Prostate gland (tissue), 2 donors: ENCODE measurements around the gene CANT1. TPM values are rescaled to one million over a fixed set of nuclear protein-coding genes. Genes with fewer than 3 reads are reported as not detected.
"Not testable (repeated sequence)": the region's sequence is repeated elsewhere in the genome, so short reads cannot be mapped to it uniquely, and the experiment has no call there.

Experiments
- DNase-seq: peaks from one replicate; pipeline ENCODE4 v3.0.0-alpha.2; 2019; ENCODE audit warnings: low spot score
- H3K27ac ChIP-seq, 2 donors: fragments of 200-600 bp; sonication (generic); 2 replicates each; pipeline ENCODE4 v1.5.1; 2017 to 2019
- H3K27me3 ChIP-seq: fragments of 200-600 bp; sonication (generic); replicated peaks from 2 replicates; pipeline ENCODE4 v1.5.1; 2019; ENCODE audit not compliant: insufficient read depth
- H3K36me3 ChIP-seq, 2 donors: fragments of 200-600 bp; sonication (generic); 1 replicate in 1 of 2; 2 replicates in 1 of 2; pipeline versions ENCODE4 v1.5.1 to v1.8.1; 2017 to 2019
- H3K4me1 ChIP-seq: fragments of 200-600 bp; sonication (generic); replicated peaks from 2 replicates; pipeline ENCODE4 v1.5.1; 2019
- H3K4me3 ChIP-seq, 2 donors: fragments of 200-600 bp; sonication (generic); 2 replicates each; pipeline ENCODE4 v1.5.1; 2017 to 2019
- H3K9me3 ChIP-seq: fragments of 200-600 bp; sonication (generic); 2 replicates; pipeline ENCODE4 v1.5.1; 2017
- POLR2A ChIP-seq: fragments of 450-650 bp; IDR thresholded peaks from one replicate; pipeline ENCODE4 v1.6.1; 2016; ENCODE audit warnings: antibody characterized with exemption, mild to moderate bottlenecking
- POLR2AphosphoS5 ChIP-seq: sonication (generic); formaldehyde crosslinking; IDR thresholded peaks from one replicate; pipeline ENCODE4 v1.6.1; 2017; ENCODE audit warnings: antibody characterized with exemption
- WGBS: methylation state at CpG from one replicate; pipeline ENCODE4 v1.1.5; 2018; 5-methylcytosine and 5-hydroxymethylcytosine counted together
- intact Hi-C: fragments of 100-400 bp; cut with DNase I; formaldehyde crosslinking; loops from one replicate; pipeline ENCODE4 v1.14.2; 2022
- total RNA-seq, 2 donors: library from RNA; depleted of rRNA; stranded (reverse); fragments of >200 nt; gene quantifications; one replicate each; pipeline ENCODE4 v1.1.0, GENCODE V29; 2016
- TF ChIP-seq, protein P1 (sequence below), 4 experiments: fragments of 200-600 bp in 2 of 4; fragments of 450-650 bp in 2 of 4; sonication (generic) in 2 of 4; IDR thresholded peaks; 1 replicate in 3 of 4; 2 replicates in 1 of 4; pipeline ENCODE4 v1.5.1; 2016 to 2019; ENCODE audit warnings: antibody characterized with exemption in 4 of 4, mild to moderate bottlenecking in 2 of 4, moderate library complexity in 2 of 4

The CANT1 gene
- total RNA-seq, 2 donors from 2014 or later, result 89.7 to 201 TPM

- Histone ChIP-seq H3K9me3 (no peaks in the 10 kb centered on the region), H3K4me3 (no peak overlapping the region), H3K27me3 (no peaks in the 10 kb centered on the region), H3K4me1 (no peaks in the 10 kb centered on the region), H3K36me3 (no peaks in the 10 kb centered on the region), H3K27ac (no peak overlapping the region)
- WGBS, result 64% methylated on average over 18 of the region's 18 CpGs
- intact Hi-C loops, result no loop called here
- DNase-seq, result no peak
- TF ChIP-seq POLR2AphosphoS5 (no peak), POLR2A (no peak)
- TF ChIP-seq, protein P1, sequence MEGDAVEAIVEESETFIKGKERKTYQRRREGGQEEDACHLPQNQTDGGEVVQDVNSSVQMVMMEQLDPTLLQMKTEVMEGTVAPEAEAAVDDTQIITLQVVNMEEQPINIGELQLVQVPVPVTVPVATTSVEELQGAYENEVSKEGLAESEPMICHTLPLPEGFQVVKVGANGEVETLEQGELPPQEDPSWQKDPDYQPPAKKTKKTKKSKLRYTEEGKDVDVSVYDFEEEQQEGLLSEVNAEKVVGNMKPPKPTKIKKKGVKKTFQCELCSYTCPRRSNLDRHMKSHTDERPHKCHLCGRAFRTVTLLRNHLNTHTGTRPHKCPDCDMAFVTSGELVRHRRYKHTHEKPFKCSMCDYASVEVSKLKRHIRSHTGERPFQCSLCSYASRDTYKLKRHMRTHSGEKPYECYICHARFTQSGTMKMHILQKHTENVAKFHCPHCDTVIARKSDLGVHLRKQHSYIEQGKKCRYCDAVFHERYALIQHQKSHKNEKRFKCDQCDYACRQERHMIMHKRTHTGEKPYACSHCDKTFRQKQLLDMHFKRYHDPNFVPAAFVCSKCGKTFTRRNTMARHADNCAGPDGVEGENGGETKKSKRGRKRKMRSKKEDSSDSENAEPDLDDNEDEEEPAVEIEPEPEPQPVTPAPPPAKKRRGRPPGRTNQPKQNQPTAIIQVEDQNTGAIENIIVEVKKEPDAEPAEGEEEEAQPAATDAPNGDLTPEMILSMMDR (IDR thresholded peaks at IDR 0.05), result no peak
Observed at GRCh38 chr17:78947235-78948149, 62.1 kb downstream of the CANT1 start.

DNA sequence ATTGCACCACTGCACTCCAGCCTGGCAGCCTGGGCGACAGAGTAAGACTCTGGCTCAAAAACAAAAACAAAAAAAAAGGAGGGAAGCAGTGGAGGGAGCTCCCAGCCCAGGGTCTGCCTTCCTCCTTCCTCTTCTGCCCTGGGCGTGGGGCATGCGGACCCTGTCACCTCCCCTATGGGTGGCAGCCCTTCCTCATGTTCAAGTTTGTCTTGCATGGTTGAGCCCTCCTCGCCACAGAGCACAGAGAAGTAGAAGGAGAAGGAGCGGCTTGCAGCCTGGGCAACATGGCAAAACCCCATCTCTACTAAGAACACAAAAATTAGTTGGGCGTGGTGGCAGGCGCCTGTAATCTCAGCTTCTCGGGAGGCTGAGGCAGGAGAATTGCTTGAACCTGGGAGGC is 62.9 kb downstream of the CANT1 start:
- Histone ChIP-seq H3K36me3 (no peaks in the 10 kb centered on the region), H3K4me3 (no peak overlapping the region), H3K27me3 (no peaks in the 10 kb centered on the region), H3K4me1 (no peaks in the 10 kb centered on the region), H3K27ac (no peak overlapping the region), H3K9me3 (no peaks in the 10 kb centered on the region)
- no peak for DNase-seq
- intact Hi-C loops, result no loop called here
- TF ChIP-seq, protein P1 (IDR thresholded peaks at IDR 0.05), result no peak
- TF ChIP-seq POLR2AphosphoS5, result no peak
- TF ChIP-seq POLR2A, result no peak
- 95% methylated on average over 8 of the region's 8 CpGs for WGBS

DNA sequence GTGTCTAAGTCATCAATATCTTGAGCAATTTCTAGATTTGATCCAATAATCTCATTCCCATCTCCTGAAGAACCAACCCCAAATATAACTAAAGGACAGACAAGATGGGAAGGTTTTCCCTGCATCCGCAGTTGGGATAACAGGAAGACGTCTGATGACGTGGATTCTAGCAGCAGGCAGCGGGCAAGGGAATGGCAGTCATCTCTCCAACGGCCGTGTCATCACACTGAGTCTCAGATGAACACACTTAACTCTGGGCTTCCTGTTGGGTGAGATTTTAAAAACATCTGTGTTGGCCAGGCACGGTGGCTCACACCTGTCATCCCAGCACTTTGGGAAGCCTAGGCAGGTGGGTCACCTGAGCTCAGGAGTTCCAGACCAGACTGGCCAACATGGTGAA is 63.4 kb downstream of the CANT1 start:
- intact Hi-C loops, result no loop called here
- no peaks in the 10 kb centered on the region for H3K36me3 ChIP-seq
- H3K9me3 ChIP-seq, result no peaks in the 10 kb centered on the region
- WGBS, result 87% methylated on average over 7 of the region's 7 CpGs
- H3K4me1 ChIP-seq, result no peaks in the 10 kb centered on the region
- TF ChIP-seq POLR2A (no peak), POLR2AphosphoS5 (no peak)
- TF ChIP-seq, protein P1 (IDR thresholded peaks at IDR 0.05), result no peak
- DNase-seq, result no peak
- no peaks in the 10 kb centered on the region for H3K27me3 ChIP-seq
- H3K27ac ChIP-seq, result no peak overlapping the region
- no peak overlapping the region for H3K4me3 ChIP-seq

DNA sequence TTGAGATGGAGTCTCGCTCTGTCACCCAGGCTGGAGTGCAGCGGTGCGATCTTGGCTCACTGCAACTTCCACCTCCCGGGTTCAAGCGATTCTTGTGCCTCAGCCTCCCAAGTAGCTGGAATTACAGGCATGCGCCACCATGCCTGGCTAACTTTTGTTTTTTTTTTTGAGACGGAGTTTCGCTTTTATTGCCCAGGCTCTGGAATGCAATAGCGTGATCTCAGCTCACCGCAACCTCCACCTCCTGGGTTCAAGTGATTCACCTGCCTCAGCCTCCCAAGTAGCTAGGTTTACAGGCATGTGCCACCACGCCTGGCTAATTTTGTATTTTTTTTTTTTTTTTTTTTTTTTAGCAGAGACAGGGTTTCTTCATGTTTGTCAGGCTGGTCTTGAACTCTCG is 64.1 kb downstream of the CANT1 start:
- H3K27me3 ChIP-seq, intact Hi-C loops, H3K4me1 ChIP-seq, H3K36me3 ChIP-seq, H3K9me3 ChIP-seq, DNase-seq, H3K27ac ChIP-seq, H3K4me3 ChIP-seq: not testable (repeated sequence)
- WGBS, result 92% methylated on average over 12 of the region's 12 CpGs

GRCh38 chr17:78944956-78945355 is 64.6 kb downstream of the CANT1 start:
- intact Hi-C loops, result no loop called here
- H3K27me3 ChIP-seq, result no peaks in the 10 kb centered on the region
- no peak for DNase-seq
- H3K27ac ChIP-seq, result no peak overlapping the region
- H3K4me1 ChIP-seq, result no peaks in the 10 kb centered on the region
- no peak overlapping the region for H3K4me3 ChIP-seq
- no peak for TF ChIP-seq POLR2AphosphoS5
- no peak for TF ChIP-seq POLR2A
- TF ChIP-seq, protein P1 (IDR thresholded peaks at IDR 0.05), result no peak
- 74% methylated on average over 10 of the region's 10 CpGs for WGBS
- H3K36me3 ChIP-seq, result no peaks in the 10 kb centered on the region
- H3K9me3 ChIP-seq, result no peaks in the 10 kb centered on the region
